ENCODE results near the gene RAD54L2.
A peak's percentile ranks its signal among the peaks of the same experiment; 100 is the strongest.

The RAD54L2 gene

DNA sequence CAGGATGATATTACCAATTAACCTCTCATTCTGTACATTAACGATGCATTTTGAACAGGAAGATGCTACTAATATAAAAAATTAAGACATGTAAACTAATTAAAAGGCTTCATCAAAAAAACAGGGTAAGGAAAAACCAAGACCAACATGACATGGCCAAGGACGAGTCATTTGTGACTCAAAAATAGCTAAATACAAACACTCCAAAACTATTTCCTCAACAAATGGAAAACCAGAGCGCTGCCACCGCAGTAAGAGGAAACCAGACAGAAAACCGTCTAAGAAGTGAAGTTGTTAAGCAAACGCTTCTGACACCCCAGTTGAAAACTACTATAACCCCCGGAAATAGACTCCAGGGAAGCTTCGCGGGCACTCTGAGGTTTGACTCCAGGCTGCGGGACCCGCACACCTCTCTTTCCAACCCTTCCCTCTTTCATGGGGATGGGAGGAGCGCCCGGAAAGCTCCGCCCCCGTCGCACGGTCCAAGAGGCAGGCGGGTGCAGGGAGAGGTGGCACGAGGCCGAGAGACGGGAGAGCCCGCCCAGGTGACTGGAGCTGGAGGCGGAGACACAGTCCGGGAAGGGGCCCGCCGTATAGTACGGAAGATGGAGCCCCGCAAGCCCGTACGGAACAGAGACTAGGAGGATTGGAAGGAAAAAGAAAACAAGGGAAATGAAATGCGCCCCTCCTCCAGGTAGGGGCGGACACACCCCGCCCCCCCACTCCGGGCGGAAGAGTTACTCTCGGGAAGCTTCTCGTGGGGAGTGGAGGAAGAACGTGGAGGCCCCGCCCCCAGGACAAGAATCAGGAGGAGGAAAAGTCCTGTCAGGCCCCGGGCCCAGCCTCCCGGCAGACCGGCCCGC is 39.4 kb upstream of the RAD54L2 start (continued):
- TF ChIP-seq ZNF404 (tag by site-specific recombination; IDR thresholded peaks at IDR 0.05) (no peak), ZBTB20 (tag by site-specific recombination; IDR thresholded peaks at IDR 0.05) (peak; percentile 96), ZNF37A (tag by site-specific recombination; IDR thresholded peaks at IDR 0.05) (no peak), HOXD13 (CRISPR knock-in tag; IDR thresholded peaks at IDR 0.05; ENCODE audit: borderline replicate concordance) (no peak), ZNF701 (tag by site-specific recombination; IDR thresholded peaks at IDR 0.05) (no peak), ZNF2 (tag by site-specific recombination; IDR thresholded peaks at IDR 0.05) (no peak), ZNF341 (tag by site-specific recombination; IDR thresholded peaks at IDR 0.05; ENCODE audit: low read depth) (peak; percentile 75), ZBTB48 (tag by site-specific recombination; IDR thresholded peaks at IDR 0.05) (no peak; the same call in 1 of the 2 replicates), ZNF561 (tag by site-specific recombination; IDR thresholded peaks at IDR 0.05; ENCODE audit: borderline replicate concordance) (no peak)
- TF ChIP-seq, protein P1, sequence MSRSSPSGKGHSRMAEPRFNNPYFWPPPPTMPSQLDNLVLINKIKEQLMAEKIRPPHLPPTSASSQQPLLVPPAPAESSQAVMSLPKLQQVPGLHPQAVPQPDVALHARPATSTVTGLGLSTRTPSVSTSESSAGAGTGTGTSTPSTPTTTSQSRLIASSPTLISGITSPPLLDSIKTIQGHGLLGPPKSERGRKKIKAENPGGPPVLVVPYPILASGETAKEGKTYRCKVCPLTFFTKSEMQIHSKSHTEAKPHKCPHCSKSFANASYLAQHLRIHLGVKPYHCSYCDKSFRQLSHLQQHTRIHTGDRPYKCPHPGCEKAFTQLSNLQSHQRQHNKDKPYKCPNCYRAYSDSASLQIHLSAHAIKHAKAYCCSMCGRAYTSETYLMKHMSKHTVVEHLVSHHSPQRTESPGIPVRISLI (tag by site-specific recombination; IDR thresholded peaks at IDR 0.05): no peak

- no peaks in the 10 kb centered on the region for H3K4me1 ChIP-seq (ENCODE audit: control insufficient read depth, insufficient read depth, low read length)
- POLR2A ChIA-PET: interaction anchor here (0.6 to 2.5 kb wide), 26 partner anchors 10 to 1847 kb away, joined by 3 to 17 read pairs (median 4); partner anchors contain the start of genes CISH, DCP1A, MANF and RAD54L2
- peaks cover 0 to 7% of the 10 kb centered on the region in 2 experiments; a peak in 2 of 3 replicates for H3K36me3 ChIP-seq (ENCODE audit: control insufficient read depth in 2 of 2, insufficient read depth in 1 of 2, low read length in 2 of 2)
- H3K9me3 ChIP-seq (ENCODE audit: control insufficient read depth, insufficient read depth, low read depth, low read length): no peaks in the 10 kb centered on the region
- H3K4me3 ChIP-seq (ENCODE audit: low read depth, low read length): no peak overlapping the region
- TF ChIP-seq RBAK (tag by site-specific recombination; IDR thresholded peaks at IDR 0.05) (no peak), ZNF248 (tag by site-specific recombination; IDR thresholded peaks at IDR 0.05) (no peak)
- H3K27ac ChIP-seq (ENCODE audit: extremely low read depth, low read depth, low read length): no peak overlapping the region
- CTCF ChIA-PET: interaction anchor here (0.6 to 5.4 kb wide), 13 partner anchors 12 to 299 kb away, joined by 3 to 71 read pairs (median 5); partner anchors contain the start of gene RAD54L2
These were observed 37.8 kb upstream of the RAD54L2 start for GRCh38 chr3:51500632-51501131.

DNA sequence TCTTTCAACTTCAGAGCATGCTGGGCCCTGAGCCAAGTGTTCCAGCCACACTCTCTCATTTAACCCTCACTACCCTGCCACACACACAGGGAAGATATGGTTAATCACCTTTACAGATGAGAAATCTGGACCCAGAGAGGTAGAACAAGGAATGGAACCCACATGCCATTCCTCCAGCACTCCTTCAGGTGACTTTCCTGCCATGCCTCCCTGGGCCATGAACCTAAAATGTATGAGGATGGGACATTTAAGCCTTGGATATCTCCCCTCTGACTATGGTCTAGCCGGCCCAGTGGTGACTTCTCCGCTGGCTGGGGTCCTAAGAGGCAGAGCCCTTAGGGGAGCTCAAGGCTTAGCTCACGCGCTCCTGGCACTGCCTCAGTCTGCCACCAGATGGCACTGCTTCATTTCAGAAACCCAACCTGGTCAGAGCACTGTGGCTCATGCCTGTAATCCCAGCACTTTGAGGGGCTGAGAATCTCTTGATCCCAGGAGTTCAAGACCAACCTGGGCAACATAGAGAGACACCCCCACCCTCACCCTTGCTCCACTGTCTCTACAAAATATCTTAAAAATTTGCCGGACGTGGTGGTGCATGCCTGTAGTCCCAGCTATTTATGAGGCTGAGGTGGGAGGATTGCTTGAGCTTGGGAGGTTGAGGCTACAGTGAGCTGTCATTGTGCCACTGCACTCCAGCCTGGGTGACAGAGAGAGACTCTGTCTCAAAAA is 36.5 kb upstream of the RAD54L2 start:
- ChIA-PET CTCF (interaction anchor here (0.6 to 5.4 kb wide), 26 partner anchors 10 to 1137 kb away, joined by 3 to 71 read pairs (median 4); partner anchors contain the start of genes MAPKAPK3 and RAD54L2), POLR2A (interaction anchor here (1.3 to 1.4 kb wide), 2 partner anchors 167 to 180 kb away, joined by 3 to 6 read pairs; no protein-coding TSS in a partner anchor)
- Histone ChIP-seq H3K36me3 (ENCODE audit: control insufficient read depth in 2 of 2, insufficient read depth in 1 of 2, low read length in 2 of 2) (no peaks in the 10 kb centered on the region; a peak in 1 of 3 replicates), H3K4me3 (ENCODE audit: low read depth, low read length) (no peak overlapping the region), H3K4me1 (ENCODE audit: control insufficient read depth, insufficient read depth, low read length) (no peaks in the 10 kb centered on the region), H3K9me3 (ENCODE audit: control insufficient read depth, insufficient read depth, low read depth, low read length) (no peaks in the 10 kb centered on the region), H3K27ac (ENCODE audit: extremely low read depth, low read depth, low read length) (no peak overlapping the region)
- no peak for TF ChIP-seq ZSCAN23 (tag by site-specific recombination; IDR thresholded peaks at IDR 0.05)
- TF ChIP-seq, protein P2, sequence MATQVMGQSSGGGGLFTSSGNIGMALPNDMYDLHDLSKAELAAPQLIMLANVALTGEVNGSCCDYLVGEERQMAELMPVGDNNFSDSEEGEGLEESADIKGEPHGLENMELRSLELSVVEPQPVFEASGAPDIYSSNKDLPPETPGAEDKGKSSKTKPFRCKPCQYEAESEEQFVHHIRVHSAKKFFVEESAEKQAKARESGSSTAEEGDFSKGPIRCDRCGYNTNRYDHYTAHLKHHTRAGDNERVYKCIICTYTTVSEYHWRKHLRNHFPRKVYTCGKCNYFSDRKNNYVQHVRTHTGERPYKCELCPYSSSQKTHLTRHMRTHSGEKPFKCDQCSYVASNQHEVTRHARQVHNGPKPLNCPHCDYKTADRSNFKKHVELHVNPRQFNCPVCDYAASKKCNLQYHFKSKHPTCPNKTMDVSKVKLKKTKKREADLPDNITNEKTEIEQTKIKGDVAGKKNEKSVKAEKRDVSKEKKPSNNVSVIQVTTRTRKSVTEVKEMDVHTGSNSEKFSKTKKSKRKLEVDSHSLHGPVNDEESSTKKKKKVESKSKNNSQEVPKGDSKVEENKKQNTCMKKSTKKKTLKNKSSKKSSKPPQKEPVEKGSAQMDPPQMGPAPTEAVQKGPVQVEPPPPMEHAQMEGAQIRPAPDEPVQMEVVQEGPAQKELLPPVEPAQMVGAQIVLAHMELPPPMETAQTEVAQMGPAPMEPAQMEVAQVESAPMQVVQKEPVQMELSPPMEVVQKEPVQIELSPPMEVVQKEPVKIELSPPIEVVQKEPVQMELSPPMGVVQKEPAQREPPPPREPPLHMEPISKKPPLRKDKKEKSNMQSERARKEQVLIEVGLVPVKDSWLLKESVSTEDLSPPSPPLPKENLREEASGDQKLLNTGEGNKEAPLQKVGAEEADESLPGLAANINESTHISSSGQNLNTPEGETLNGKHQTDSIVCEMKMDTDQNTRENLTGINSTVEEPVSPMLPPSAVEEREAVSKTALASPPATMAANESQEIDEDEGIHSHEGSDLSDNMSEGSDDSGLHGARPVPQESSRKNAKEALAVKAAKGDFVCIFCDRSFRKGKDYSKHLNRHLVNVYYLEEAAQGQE (tag by site-specific recombination; IDR thresholded peaks at IDR 0.05): no peak
- TF ChIP-seq, protein P3, sequence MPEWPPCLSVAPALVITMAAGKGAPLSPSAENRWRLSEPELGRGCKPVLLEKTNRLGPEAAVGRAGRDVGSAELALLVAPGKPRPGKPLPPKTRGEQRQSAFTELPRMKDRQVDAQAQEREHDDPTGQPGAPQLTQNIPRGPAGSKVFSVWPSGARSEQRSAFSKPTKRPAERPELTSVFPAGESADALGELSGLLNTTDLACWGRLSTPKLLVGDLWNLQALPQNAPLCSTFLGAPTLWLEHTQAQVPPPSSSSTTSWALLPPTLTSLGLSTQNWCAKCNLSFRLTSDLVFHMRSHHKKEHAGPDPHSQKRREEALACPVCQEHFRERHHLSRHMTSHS (tag by site-specific recombination; IDR thresholded peaks at IDR 0.05): no peak
- TF ChIP-seq, protein P4, sequence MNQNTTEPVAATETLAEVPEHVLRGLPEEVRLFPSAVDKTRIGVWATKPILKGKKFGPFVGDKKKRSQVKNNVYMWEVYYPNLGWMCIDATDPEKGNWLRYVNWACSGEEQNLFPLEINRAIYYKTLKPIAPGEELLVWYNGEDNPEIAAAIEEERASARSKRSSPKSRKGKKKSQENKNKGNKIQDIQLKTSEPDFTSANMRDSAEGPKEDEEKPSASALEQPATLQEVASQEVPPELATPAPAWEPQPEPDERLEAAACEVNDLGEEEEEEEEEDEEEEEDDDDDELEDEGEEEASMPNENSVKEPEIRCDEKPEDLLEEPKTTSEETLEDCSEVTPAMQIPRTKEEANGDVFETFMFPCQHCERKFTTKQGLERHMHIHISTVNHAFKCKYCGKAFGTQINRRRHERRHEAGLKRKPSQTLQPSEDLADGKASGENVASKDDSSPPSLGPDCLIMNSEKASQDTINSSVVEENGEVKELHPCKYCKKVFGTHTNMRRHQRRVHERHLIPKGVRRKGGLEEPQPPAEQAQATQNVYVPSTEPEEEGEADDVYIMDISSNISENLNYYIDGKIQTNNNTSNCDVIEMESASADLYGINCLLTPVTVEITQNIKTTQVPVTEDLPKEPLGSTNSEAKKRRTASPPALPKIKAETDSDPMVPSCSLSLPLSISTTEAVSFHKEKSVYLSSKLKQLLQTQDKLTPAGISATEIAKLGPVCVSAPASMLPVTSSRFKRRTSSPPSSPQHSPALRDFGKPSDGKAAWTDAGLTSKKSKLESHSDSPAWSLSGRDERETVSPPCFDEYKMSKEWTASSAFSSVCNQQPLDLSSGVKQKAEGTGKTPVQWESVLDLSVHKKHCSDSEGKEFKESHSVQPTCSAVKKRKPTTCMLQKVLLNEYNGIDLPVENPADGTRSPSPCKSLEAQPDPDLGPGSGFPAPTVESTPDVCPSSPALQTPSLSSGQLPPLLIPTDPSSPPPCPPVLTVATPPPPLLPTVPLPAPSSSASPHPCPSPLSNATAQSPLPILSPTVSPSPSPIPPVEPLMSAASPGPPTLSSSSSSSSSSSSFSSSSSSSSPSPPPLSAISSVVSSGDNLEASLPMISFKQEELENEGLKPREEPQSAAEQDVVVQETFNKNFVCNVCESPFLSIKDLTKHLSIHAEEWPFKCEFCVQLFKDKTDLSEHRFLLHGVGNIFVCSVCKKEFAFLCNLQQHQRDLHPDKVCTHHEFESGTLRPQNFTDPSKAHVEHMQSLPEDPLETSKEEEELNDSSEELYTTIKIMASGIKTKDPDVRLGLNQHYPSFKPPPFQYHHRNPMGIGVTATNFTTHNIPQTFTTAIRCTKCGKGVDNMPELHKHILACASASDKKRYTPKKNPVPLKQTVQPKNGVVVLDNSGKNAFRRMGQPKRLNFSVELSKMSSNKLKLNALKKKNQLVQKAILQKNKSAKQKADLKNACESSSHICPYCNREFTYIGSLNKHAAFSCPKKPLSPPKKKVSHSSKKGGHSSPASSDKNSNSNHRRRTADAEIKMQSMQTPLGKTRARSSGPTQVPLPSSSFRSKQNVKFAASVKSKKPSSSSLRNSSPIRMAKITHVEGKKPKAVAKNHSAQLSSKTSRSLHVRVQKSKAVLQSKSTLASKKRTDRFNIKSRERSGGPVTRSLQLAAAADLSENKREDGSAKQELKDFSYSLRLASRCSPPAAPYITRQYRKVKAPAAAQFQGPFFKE (tag by site-specific recombination; IDR thresholded peaks at IDR 0.05; ENCODE audit: borderline replicate concordance): no peak

Data from HEK293 (cell line).